AG04449 (cell line): ENCODE data around the gene STAB1.

ENCODE experiments used
- CTCF ChIA-PET: fragments of 350-600 bp; formaldehyde crosslinking; extraction: SDS; loops from one replicate; lab custom pipeline; 2021; ENCODE audit warnings: antibody characterized with exemption; lab: Yijun Ruan, JAX
- POLR2A ChIA-PET: fragments of 400-600, 350-600 bp; formaldehyde crosslinking; extraction: SDS; loops from one replicate; lab custom pipeline; 2020; ENCODE audit warnings: antibody characterized with exemption, inconsistent platforms; lab: Yijun Ruan, JAX
- DNase-seq: peaks from one replicate; pipeline ENCODE4 v3.0.0-alpha.2; 2010; ENCODE audit warnings: low read depth, low spot score
- H3K4me3 ChIP-seq: 2 replicates; pipeline ENCODE4 v1.5.1; 2011; ENCODE audit warnings: low read depth, mild to moderate bottlenecking, control low read depth, low read length
- CTCF ChIP-seq: IDR thresholded peaks from one replicate; pipeline ENCODE4 v1.5.1; 2011; ENCODE audit warnings: mild to moderate bottlenecking, moderate library complexity, low read length, control low read depth, inconsistent platforms; ENCODE audit not compliant: insufficient read depth; ENCODE audit errors: missing control alignments

Gene STAB1

GRCh38 chr3:52489453-52489852, 5.7 kb upstream of the STAB1 start:
- CTCF ChIA-PET = interaction anchor here (0.9 to 2.3 kb wide), 3 partner anchors 14 to 48 kb away, joined by 3 to 12 read pairs (median 3); no protein-coding TSS in a partner anchor
- POLR2A ChIA-PET = interaction anchor here (0.6 to 1.2 kb wide), 2 partner anchors 9 to 215 kb away, joined by 3 read pairs; no protein-coding TSS in a partner anchor

GRCh38 chr3:52490035-52490938, 4.9 kb upstream of the STAB1 start:
- TF ChIP-seq CTCF = no peak
- CTCF ChIA-PET = interaction anchor here (0.7 to 2.3 kb wide), 4 partner anchors 8 to 78 kb away, joined by 3 to 12 read pairs (median 5); no protein-coding TSS in a partner anchor
- no peak overlapping the region for H3K4me3 ChIP-seq
- no peak for DNase-seq
- POLR2A ChIA-PET = interaction anchor here (1.2 kb wide), 1 partner anchor 9 kb away, joined by 3 read pairs; no protein-coding TSS in a partner anchor

More at GRCh38 chr3:52489453-52489852, 5.7 kb upstream of the STAB1 start:
- no peak overlapping the region for H3K4me3 ChIP-seq
- TF ChIP-seq CTCF = no peak
- no peak for DNase-seq

GRCh38 chr3:52490939-52491526, 4.1 kb upstream of the STAB1 start:
- ChIA-PET CTCF (interaction anchor here (0.7 to 1.9 kb wide), 2 partner anchors 9 to 79 kb away, joined by 3 to 7 read pairs; no protein-coding TSS in a partner anchor), POLR2A (no interaction called here)
- DNase-seq = no peak
- TF ChIP-seq CTCF = no peak
- H3K4me3 ChIP-seq = no peak overlapping the region

- TF ChIP-seq CTCF = no peak
- POLR2A ChIA-PET = no interaction called here
- CTCF ChIA-PET = interaction anchor here (0.8 to 1.9 kb wide), 2 partner anchors 10 to 12 kb away, joined by 3 to 7 read pairs; no protein-coding TSS in a partner anchor
- H3K4me3 ChIP-seq = no peak overlapping the region
- DNase-seq = no peak
Observed at GRCh38 chr3:52492059-52492458, 3.1 kb upstream of the STAB1 start.

- ChIA-PET POLR2A (no interaction called here), CTCF (no interaction called here)
- no peak for DNase-seq
- no peak for TF ChIP-seq CTCF
- no peak overlapping the region for H3K4me3 ChIP-seq
Observed at GRCh38 chr3:52493232-52494017, 1.7 kb upstream of the STAB1 start.
